GM10266 (cell line): ENCODE data around the gene FSTL5.

Experiments used
- DNase-seq: peaks from one replicate; pipeline ENCODE4 v3.0.0; 2012; ENCODE audit errors: extremely low spot score
- CTCF ChIP-seq: IDR thresholded peaks from 2 replicates; pipeline ENCODE4 v1.5.1; 2012; ENCODE audit warnings: mild to moderate bottlenecking, low read depth; ENCODE audit not compliant: control insufficient read depth, insufficient read depth; ENCODE audit errors: missing control alignments

The FSTL5 gene

DNA sequence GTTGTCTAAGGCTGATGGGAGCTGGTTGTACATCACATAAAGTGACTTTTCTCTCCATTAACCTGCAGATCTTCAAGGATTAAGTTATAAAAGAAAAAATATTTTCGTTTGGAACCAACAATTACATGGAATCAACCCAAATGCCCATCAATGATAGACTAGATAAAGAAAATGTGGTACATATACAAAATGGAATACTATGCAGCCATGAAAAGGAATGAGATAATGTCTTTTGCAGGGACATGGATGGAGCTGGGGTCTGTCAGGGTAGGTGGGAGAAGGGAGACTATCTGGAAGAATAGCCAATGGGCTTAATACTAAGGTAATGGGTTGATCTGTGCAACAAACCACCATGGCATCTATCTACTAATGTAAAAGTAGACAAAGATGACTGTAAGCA lies 313.2 kb downstream of the FSTL5 start:
- DNase-seq = no peak
- TF ChIP-seq CTCF = no peak

DNA sequence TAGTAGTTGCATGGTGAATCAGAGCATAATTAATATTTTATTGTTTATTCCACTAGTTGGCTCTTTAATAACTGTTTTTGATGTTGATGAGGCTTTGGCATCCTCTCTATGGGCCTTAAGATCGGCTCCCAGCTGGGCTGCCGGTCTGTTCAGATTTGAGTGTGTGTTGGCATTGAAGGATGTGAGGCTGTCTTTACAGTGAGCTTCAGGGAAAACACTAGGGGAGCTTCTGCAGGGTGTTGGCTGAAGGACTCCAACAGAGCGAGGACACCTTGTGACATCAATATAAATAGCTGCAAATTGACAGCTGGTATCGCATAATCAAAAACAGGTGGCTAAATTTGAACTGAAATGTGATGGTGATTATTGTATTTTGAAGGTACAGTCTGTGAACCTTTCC lies 322.0 kb downstream of the FSTL5 start:
- no peak for DNase-seq
- TF ChIP-seq CTCF = no peak

- no peak for TF ChIP-seq CTCF
- DNase-seq = no peak
Observed at GRCh38 chr4:161829591-161829990, 334.2 kb downstream of the FSTL5 start.

DNA sequence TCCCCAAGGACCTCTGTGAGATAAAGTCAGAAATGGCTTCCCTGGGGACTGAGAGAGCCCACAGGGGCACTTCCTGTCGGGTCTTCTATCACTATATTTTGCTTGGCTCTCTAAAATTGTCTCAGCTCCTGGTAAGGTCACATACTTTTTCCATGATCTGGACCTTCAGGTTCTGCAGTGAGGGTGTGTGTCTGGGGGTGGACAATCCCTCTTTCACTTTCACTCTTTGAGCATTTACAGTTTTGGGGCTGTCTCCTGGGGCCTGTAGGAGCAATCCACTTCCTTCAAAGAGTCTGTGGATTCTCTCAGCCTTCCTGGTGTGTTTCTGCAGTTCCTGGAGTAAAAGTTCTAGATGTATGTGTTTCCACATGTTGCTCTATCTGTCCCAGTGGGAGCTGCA lies 335.7 kb downstream of the FSTL5 start:
- peak; percentile 3 for DNase-seq
- TF ChIP-seq CTCF = no peak

- DNase-seq = no peak
- TF ChIP-seq CTCF = no peak
Observed at GRCh38 chr4:161827013-161827412, 336.8 kb downstream of the FSTL5 start.

GRCh38 chr4:161823450-161823849 lies 340.4 kb downstream of the FSTL5 start:
- no peak for DNase-seq
- TF ChIP-seq CTCF = no peak

DNA sequence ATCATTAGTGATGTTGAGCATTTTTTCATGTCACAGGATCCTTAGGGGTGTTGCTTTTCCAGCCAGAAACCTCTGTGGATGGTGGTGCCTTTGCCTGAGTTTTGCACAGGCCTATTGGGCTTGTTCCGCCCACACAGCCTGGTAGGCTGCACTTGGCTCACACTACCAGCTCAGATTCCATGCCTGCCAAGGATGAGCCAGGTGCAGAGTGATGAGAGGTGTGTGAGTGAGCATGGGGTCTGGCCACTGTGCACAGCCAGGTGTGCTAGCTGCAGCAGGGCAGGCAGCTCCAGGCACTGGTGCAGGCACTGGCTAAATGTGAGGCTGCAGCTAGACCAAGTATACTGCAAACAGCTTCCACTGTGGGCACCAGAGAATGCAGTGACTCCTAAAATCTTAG lies 341.6 kb downstream of the FSTL5 start:
- no peak for TF ChIP-seq CTCF
- DNase-seq = no peak
